PC-9 (cell line): ENCODE measurements around the gene PCSK5. TPM values are rescaled to one million over a fixed set of nuclear protein-coding genes. Genes with fewer than 3 reads are reported as not detected.

Experiments used
- BruUV-seq: library from RNA; stranded (reverse); fragments of 400-500 nt; replicated peaks from 2 replicates; lab custom pipeline; 2021; lab: Mats Ljungman, UMichigan
- CTCF ChIA-PET: fragments of 300-600 bp; sonication (Branson Sonifier 250); formaldehyde crosslinking; loops from one replicate; lab custom pipeline; 2022; ENCODE audit warnings: antibody characterized with exemption; lab: Charles Lee
- POLR2A ChIA-PET: fragments of 300-600 bp; sonication (Branson Sonifier 250); formaldehyde crosslinking; loops from one replicate; lab custom pipeline; 2022; ENCODE audit warnings: antibody characterized with exemption; ENCODE audit not compliant: unreplicated experiment; lab: Charles Lee
- DNase-seq, 2 experiments: peaks; one replicate each; pipeline versions ENCODE4 v3.0.0 to v3.0.0-alpha.2; 2015 to 2022; ENCODE audit warnings: mixed read lengths in 1 of 2
- H2AFZ ChIP-seq: fragments of 200-600 bp; sonication (generic); 2 replicates; pipeline ENCODE4 v1.8.1; 2017; ENCODE audit warnings: antibody characterized with exemption
- H3F3A ChIP-seq: fragments of 200-600 bp; sonication (generic); 2 replicates; pipeline ENCODE4 v1.8.1; 2017; ENCODE audit warnings: antibody characterized with exemption, mild to moderate bottlenecking, low read depth; ENCODE audit not compliant: insufficient read depth
- H3K27ac ChIP-seq: fragments of 200-600 bp; sonication (generic); 2 replicates; pipeline ENCODE4 v1.6.1; 2016; ENCODE audit warnings: mixed run types
- H3K27me3 ChIP-seq: fragments of 200-600 bp; sonication (generic); 2 replicates; pipeline ENCODE4 v1.6.1; 2016; ENCODE audit warnings: low read depth, mixed run types; ENCODE audit not compliant: insufficient read depth
- H3K36me3 ChIP-seq: fragments of 200-600 bp; sonication (generic); 2 replicates; pipeline ENCODE4 v1.6.1; 2016; ENCODE audit warnings: low read depth, mixed run types
- H3K4me1 ChIP-seq: fragments of 200-600 bp; sonication (generic); replicated peaks from 2 replicates; pipeline ENCODE4 v1.6.1; 2016; ENCODE audit warnings: mixed run types; ENCODE audit not compliant: insufficient read depth
- H3K4me2 ChIP-seq: fragments of 200-600 bp; sonication (generic); 2 replicates; pipeline ENCODE4 v1.6.1; 2017; ENCODE audit warnings: mixed run types
- H3K4me3 ChIP-seq: fragments of 200-600 bp; sonication (generic); 2 replicates; pipeline ENCODE4 v1.6.1; 2016; ENCODE audit warnings: mixed run types
- H3K79me2 ChIP-seq: fragments of 200-600 bp; sonication (generic); 2 replicates; pipeline ENCODE4 v1.6.1; 2017; ENCODE audit warnings: low read depth, mixed run types
- H3K9me2 ChIP-seq: fragments of 200-600 bp; sonication (generic); 2 replicates; pipeline ENCODE4 v1.8.1; 2017; ENCODE audit warnings: mild to moderate bottlenecking; ENCODE audit not compliant: insufficient read depth
- H3K9me3 ChIP-seq: fragments of 200-600 bp; sonication (generic); 2 replicates; pipeline ENCODE4 v1.8.1; 2016; ENCODE audit warnings: low read depth; ENCODE audit not compliant: insufficient read depth
- H4K20me1 ChIP-seq: fragments of 200-600 bp; sonication (generic); 2 replicates; pipeline ENCODE4 v1.8.1; 2017; ENCODE audit not compliant: insufficient read depth
- EZH2 ChIP-seq: fragments of 200-600 bp; sonication (generic); IDR thresholded peaks from 2 replicates; pipeline ENCODE4 v1.8.0; 2017; ENCODE audit warnings: antibody characterized with exemption, low read depth
- intact Hi-C: fragments of 100-400 bp; cut with micrococcal nuclease; formaldehyde crosslinking; loops from one replicate; pipeline ENCODE4 v1.10.0; 2022; ENCODE audit not compliant: unreplicated experiment
- total RNA-seq: library from RNA; stranded (reverse); gene quantifications from 2 replicates; pipeline ENCODE4 v1.2.3, GENCODE V29; 2021
- TF ChIP-seq, protein P1 (sequence below): fragments of 200-600 bp; sonication (generic); conservative IDR thresholded peaks from 2 replicates; pipeline ENCODE4 v1.6.1; 2017; ENCODE audit warnings: mixed run types, antibody characterized with exemption, mild to moderate bottlenecking, moderate library complexity

The PCSK5 gene
- total RNA-seq, 1 experiment from 2014 or later, result 8.2 TPM

DNA sequence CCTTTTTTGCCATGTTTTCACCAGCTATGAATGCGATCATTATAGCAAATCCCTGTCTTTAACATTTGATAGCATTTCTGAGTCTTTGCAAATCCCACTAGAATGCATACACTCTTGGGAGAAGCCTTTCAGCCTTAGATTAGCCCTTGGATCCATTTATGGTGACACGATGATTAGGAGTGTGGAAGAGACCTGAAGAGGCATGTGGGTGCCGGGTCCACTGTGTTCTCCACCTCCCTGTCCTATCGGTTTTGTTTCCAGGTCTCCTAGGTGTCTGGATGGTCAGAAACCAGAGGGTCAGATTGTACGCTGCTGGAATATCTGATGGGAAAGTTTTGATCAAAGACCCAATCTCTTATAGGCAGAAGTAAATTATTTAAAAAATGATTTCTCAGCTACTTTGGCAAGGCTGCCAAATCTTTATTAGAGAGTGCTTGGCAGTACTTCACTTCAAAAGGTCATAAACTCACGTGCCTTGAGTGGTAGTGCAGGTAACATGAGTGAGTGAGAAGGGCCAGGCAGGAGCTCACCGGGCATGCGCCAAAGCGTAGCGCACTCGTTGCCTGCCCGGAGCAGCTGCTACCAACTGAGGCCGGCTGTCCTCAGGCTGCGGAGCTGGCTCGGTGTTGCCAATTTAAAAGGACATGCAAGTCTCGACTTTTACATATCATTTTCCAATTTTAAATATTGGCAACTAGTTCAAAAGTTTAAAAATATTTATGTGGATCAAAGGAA is 51.3 kb downstream of the PCSK5 start:
- DNase-seq, result no peak
- Histone ChIP-seq H3K4me3 (no peak overlapping the region), H3K36me3 (no peaks in the 10 kb centered on the region), H3K27ac (no peak overlapping the region), H3F3A (no peaks in the 10 kb centered on the region), H3K9me3 (no peaks in the 10 kb centered on the region), H3K9me2 (no peaks in the 10 kb centered on the region), H3K79me2 (no peaks in the 10 kb centered on the region), H3K27me3 (no peaks in the 10 kb centered on the region), H3K4me1 (no peaks in the 10 kb centered on the region), H3K4me2 (no peak overlapping the region), H2AFZ (no peak overlapping the region), H4K20me1 (no peaks in the 10 kb centered on the region)
- TF ChIP-seq, protein P1, sequence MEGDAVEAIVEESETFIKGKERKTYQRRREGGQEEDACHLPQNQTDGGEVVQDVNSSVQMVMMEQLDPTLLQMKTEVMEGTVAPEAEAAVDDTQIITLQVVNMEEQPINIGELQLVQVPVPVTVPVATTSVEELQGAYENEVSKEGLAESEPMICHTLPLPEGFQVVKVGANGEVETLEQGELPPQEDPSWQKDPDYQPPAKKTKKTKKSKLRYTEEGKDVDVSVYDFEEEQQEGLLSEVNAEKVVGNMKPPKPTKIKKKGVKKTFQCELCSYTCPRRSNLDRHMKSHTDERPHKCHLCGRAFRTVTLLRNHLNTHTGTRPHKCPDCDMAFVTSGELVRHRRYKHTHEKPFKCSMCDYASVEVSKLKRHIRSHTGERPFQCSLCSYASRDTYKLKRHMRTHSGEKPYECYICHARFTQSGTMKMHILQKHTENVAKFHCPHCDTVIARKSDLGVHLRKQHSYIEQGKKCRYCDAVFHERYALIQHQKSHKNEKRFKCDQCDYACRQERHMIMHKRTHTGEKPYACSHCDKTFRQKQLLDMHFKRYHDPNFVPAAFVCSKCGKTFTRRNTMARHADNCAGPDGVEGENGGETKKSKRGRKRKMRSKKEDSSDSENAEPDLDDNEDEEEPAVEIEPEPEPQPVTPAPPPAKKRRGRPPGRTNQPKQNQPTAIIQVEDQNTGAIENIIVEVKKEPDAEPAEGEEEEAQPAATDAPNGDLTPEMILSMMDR, result no peak
- TF ChIP-seq EZH2, result no peak
- BruUV-seq, result no TSS peak
- ChIA-PET CTCF (no interaction called here), POLR2A (no interaction called here)
- intact Hi-C loops, result no loop called here

DNA sequence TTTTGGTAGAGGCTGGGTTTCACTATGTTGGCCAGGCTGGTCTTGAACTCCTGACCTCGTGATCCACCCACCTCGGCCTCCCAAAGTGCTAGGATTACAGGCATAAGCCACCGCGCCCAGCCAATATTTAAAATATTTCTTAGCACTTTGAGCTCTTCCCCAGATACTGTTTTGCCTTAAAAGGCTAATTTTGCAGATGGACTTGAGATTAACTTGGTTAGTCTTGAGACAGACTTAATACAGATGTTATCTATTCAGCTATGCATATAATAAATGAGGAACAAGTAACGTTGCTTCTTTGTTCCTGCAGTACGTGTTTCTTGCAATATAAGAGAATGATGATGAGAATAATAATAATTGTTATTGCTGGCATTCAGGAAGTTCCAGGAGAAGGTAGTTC is 56.3 kb downstream of the PCSK5 start:
- Histone ChIP-seq H3K36me3 (no peaks in the 10 kb centered on the region), H3K4me2 (no peak overlapping the region), H3K79me2 (no peaks in the 10 kb centered on the region), H4K20me1 (no peaks in the 10 kb centered on the region), H3K4me1 (0 out of 2 replicates have a peak, but pooled peaks cover 7% of the 10 kb centered on the region), H3F3A (no peaks in the 10 kb centered on the region), H3K9me2 (no peaks in the 10 kb centered on the region), H3K4me3 (no peak overlapping the region), H3K9me3 (0 out of 2 replicates have a peak, but pooled peaks cover 3% of the 10 kb centered on the region), H2AFZ (no peak overlapping the region), H3K27ac (no peak overlapping the region), H3K27me3 (no peaks in the 10 kb centered on the region)
- POLR2A ChIA-PET, result interaction anchor here (0.6 kb wide), 2 partner anchors 42 to 303 kb away, joined by 4 to 9 read pairs; no protein-coding TSS in a partner anchor
- no TSS peak for BruUV-seq
- intact Hi-C loops, result no loop called here
- no peak for DNase-seq
- CTCF ChIA-PET, result no interaction called here
- no peak for TF ChIP-seq EZH2
- TF ChIP-seq, protein P1, result no peak

DNA sequence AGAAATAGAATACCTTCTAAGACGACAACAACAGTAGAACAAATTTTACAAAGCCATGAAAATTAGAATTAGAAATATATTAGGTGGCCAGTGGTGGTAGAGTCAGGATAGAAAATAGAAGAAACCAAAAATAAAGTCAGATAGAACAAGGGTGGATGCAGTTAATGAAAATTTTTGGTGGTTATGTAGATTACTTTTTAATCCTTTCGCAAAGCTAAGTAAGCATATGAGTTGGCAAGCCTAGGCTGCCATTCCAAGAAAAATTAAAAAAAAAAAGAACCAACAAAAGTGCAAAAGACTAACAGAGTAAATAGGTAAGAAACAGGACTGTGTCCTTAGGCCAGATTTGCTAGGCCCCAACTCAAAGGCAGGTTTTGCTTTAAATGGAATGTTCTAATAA is 56.8 kb downstream of the PCSK5 start:
- no peaks in the 10 kb centered on the region for H3K36me3 ChIP-seq
- H3K4me2 ChIP-seq, result no peak overlapping the region
- intact Hi-C loops, result no loop called here
- no peaks in the 10 kb centered on the region for H3K79me2 ChIP-seq
- H4K20me1 ChIP-seq, result no peaks in the 10 kb centered on the region
- POLR2A ChIA-PET, result interaction anchor here (0.6 kb wide), 1 partner anchor 302 kb away, joined by 9 read pairs; no protein-coding TSS in a partner anchor
- no peak overlapping the region for H3K27ac ChIP-seq
- no peak overlapping the region for H3K4me3 ChIP-seq
- no peak for TF ChIP-seq EZH2
- TF ChIP-seq, protein P1, result no peak
- no peaks in the 10 kb centered on the region for H3F3A ChIP-seq
- H3K4me1 ChIP-seq, result 0 out of 2 replicates have a peak, but pooled peaks cover 7% of the 10 kb centered on the region
- no peak for DNase-seq
- 0 out of 2 replicates have a peak, but pooled peaks cover 3% of the 10 kb centered on the region for H3K9me3 ChIP-seq
- H2AFZ ChIP-seq, result no peak overlapping the region
- CTCF ChIA-PET, result no interaction called here
- no peaks in the 10 kb centered on the region for H3K27me3 ChIP-seq
- H3K9me2 ChIP-seq, result no peaks in the 10 kb centered on the region
- BruUV-seq, result no TSS peak
